ENCODE results near the gene RPL13.
"Not testable (repeated sequence)": the region's sequence is repeated elsewhere in the genome, so short reads cannot be mapped to it uniquely, and the experiment has no call there.

Gene RPL13

GRCh38 chr16:89584768-89585549, 24.5 kb downstream of the RPL13 start:
- in situ Hi-C loops (cut with HindIII; ENCODE audit: low sequenced_read_pairs): no loop called here
- DNase-seq (ENCODE audit: low read depth): no peak
- no peak overlapping the region for H3K4me3 ChIP-seq (ENCODE audit: low read depth, low read length)
- no peak for TF ChIP-seq CTCF (IDR thresholded peaks at IDR 0.05; ENCODE audit: low read depth, low read length, missing control alignments)

DNA sequence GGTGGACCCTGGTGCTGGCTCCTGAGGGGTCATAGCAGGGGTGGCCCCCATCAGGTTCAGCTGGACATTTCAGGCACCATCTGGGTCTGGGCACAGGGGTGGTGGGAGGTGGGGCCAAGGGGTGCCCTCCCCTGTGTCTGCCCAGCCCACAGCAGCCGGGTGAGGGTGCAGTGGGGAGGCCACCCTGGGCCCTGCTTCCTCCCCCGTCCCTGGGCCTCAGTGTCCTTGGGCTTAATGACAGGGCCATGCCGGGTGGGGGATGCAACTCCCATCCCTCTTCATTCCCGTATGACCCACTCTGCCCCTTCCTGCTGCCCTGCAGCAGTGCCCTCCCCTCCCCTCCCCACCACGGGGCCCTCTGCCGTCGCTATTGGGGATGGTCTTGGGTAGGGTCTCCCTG, 25.7 kb downstream of the RPL13 start:
- in situ Hi-C loops (cut with HindIII; ENCODE audit: low sequenced_read_pairs): no loop called here

GRCh38 chr16:89586853-89587252, 26.4 kb downstream of the RPL13 start:
- in situ Hi-C loops (cut with HindIII; ENCODE audit: low sequenced_read_pairs): no loop called here
- H3K4me3 ChIP-seq (ENCODE audit: low read depth, low read length): no peak overlapping the region
- TF ChIP-seq CTCF (IDR thresholded peaks at IDR 0.05; ENCODE audit: low read depth, low read length, missing control alignments): no peak
- no peak for DNase-seq (ENCODE audit: low read depth)

More for the DNA sequence above, 25.7 kb downstream of the RPL13 start:
- H3K4me3 ChIP-seq (ENCODE audit: low read depth, low read length): no peak overlapping the region
- no peak for TF ChIP-seq CTCF (IDR thresholded peaks at IDR 0.05; ENCODE audit: low read depth, low read length, missing control alignments)
- no peak for DNase-seq (ENCODE audit: low read depth)

DNA sequence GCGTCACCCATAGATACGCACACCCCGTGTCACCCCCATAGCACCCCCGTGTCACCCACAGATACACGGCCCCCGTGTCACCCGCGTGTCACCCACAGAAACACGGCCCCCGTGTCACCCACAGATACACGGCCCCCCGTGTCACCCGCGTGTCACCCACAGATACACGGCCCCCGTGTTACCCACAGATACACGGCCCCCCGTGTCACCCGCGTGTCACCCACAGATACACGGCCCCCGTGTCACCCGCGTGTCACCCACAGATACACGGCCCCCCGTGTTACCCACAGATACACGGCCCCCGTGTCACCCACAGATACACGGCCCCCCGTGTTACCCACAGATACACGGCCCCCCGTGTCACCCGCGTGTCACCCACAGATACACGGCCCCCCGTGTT, 27.2 kb downstream of the RPL13 start:
- H3K4me3 ChIP-seq (ENCODE audit: low read depth, low read length); in situ Hi-C loops (cut with HindIII; ENCODE audit: low sequenced_read_pairs); DNase-seq (ENCODE audit: low read depth): not testable (repeated sequence)

DNA sequence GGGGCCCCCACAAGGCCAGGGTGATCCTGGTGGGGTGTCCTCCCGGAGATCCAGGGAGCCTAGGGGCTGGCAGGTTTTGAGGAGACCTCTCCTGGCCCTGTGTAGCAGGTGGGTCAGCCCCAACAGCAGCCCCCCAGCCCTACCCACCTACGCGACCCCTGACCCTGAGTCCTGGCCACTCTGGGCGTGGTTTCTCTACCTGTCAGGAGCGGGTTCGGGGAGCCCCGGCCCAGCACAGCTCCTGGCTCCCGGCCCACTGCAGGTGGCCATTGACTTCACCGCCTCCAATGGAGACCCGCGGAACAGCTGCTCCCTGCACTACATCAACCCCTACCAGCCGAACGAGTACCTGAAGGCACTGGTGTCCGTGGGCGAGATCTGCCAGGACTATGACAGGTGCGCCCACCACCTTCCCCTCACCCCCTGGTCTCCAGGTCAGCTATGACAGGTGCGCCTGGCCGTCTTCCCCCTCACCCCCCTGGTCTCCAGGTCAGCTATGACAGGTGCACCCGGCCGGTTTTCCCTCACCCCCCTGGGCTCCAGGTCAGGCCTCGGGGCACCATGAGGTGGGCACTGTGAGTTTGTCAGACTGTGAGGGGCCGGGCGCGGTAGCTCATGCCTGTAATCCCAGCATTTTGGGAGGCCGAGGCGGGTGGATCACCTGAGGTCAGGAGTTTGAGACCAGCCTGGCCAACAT, 28.1 kb downstream of the RPL13 start:
- in situ Hi-C loops (cut with HindIII; ENCODE audit: low sequenced_read_pairs): no loop called here
- DNase-seq (ENCODE audit: low read depth): no peak
- no peak overlapping the region for H3K4me3 ChIP-seq (ENCODE audit: low read depth, low read length)
- TF ChIP-seq CTCF (IDR thresholded peaks at IDR 0.05; ENCODE audit: low read depth, low read length, missing control alignments): no peak

- DNase-seq (ENCODE audit: low read depth): no peak
- TF ChIP-seq CTCF (IDR thresholded peaks at IDR 0.05; ENCODE audit: low read depth, low read length, missing control alignments): no peak
- in situ Hi-C loops (cut with HindIII; ENCODE audit: low sequenced_read_pairs): no loop called here
- no peak overlapping the region for H3K4me3 ChIP-seq (ENCODE audit: low read depth, low read length)
Measured at GRCh38 chr16:89589241-89589926, 28.9 kb downstream of the RPL13 start.
